ENCODE data around the gene MEGF11.

GRCh38 chr15:66036859-66037258 lies 216.7 kb downstream of the MEGF11 start:
- no peak for TF ChIP-seq YY1 (IDR thresholded peaks at IDR 0.05; ENCODE audit: insufficient read depth, insufficient read length)
- no peak for TF ChIP-seq ZNF274 (IDR thresholded peaks at IDR 0.05; ENCODE audit: low read depth, low read length)
